Activated CD8-positive, alpha-beta T cell treated with anti-CD3 and anti-CD28 coated beads for 36 hours (primary cell): ENCODE results near the gene MAP3K13. TPM values are rescaled to one million over a fixed set of nuclear protein-coding genes. Genes with fewer than 3 reads are reported as not detected.

ENCODE experiments used
- ATAC-seq: fragments of 200-7000 bp; cut with Tn5 transposase; one replicate; pipeline ENCODE4 v1.10.0; 2021; ENCODE audit warnings: mild to moderate bottlenecking, moderate library complexity
- CTCF ChIA-PET: fragments of 350-600 bp; sonication (Branson Sonifier 250); formaldehyde crosslinking; loops from one replicate; lab custom pipeline; 2021; ENCODE audit warnings: antibody characterized with exemption; lab: Charles Lee
- POLR2A ChIA-PET: fragments of 350-600 bp; sonication (Branson Sonifier 250); formaldehyde crosslinking; loops from one replicate; lab custom pipeline; 2021; ENCODE audit warnings: antibody characterized with exemption; lab: Charles Lee
- DNase-seq: peaks from one replicate; pipeline ENCODE4 v3.0.0-alpha.2; 2020
- H3K27ac Mint-ChIP-seq: one replicate; pipeline ENCODE4 v1.8.0; 2021; ENCODE audit warnings: mild to moderate bottlenecking, mixed read lengths
- H3K27me3 Mint-ChIP-seq: one replicate; pipeline ENCODE4 v1.8.0; 2021; ENCODE audit warnings: mixed read lengths
- H3K36me3 Mint-ChIP-seq: one replicate; pipeline ENCODE4 v1.8.0; 2021; ENCODE audit warnings: low read depth, mixed read lengths
- H3K4me1 Mint-ChIP-seq: one replicate; pipeline ENCODE4 v1.8.0; 2021; ENCODE audit warnings: low read depth, mixed read lengths
- H3K4me3 Mint-ChIP-seq: one replicate; pipeline ENCODE4 v1.8.0; 2021; ENCODE audit warnings: mild to moderate bottlenecking, moderate library complexity, mixed read lengths
- H3K9me3 Mint-ChIP-seq: one replicate; pipeline ENCODE4 v1.8.0; 2021; ENCODE audit warnings: mixed read lengths
- CTCF ChIP-seq: fragments of 200-600 bp; IDR thresholded peaks from one replicate; pipeline ENCODE4 v1.8.0; 2022; ENCODE audit warnings: antibody characterized with exemption, mild to moderate bottlenecking
- intact Hi-C: fragments of 100-400 bp; cut with micrococcal nuclease; formaldehyde crosslinking; loops from one replicate; pipeline ENCODE4 v1.10.0; 2022
- total RNA-seq, 2 experiments: library from RNA; stranded (reverse); gene quantifications; one replicate each; pipeline ENCODE4 v1.2.3, GENCODE V29; 2021

Gene MAP3K13
- total RNA-seq, 2 experiments from 2014 or later: 8.9 to 10.2 TPM

GRCh38 chr3:185335799-185336198 is 27.1 kb upstream of the MAP3K13 start:
- Mint-ChIP-seq H3K4me1 (peaks cover 7% of the 10 kb centered on the region), H3K27me3 (no peaks in the 10 kb centered on the region)

GRCh38 chr3:185337231-185337816 is 25.6 kb upstream of the MAP3K13 start:
- peaks cover 3% of the 10 kb centered on the region for H3K4me1 Mint-ChIP-seq
- no peaks in the 10 kb centered on the region for H3K27me3 Mint-ChIP-seq
- H3K36me3 Mint-ChIP-seq: no peaks in the 10 kb centered on the region
- ATAC-seq (no peak), DNase-seq (no peak)
- H3K9me3 Mint-ChIP-seq: no peaks in the 10 kb centered on the region
- H3K27ac Mint-ChIP-seq: no peak overlapping the region
- H3K4me3 Mint-ChIP-seq: no peak overlapping the region
- POLR2A ChIA-PET: no interaction called here
- intact Hi-C loops: no loop called here
- no peak for TF ChIP-seq CTCF
- CTCF ChIA-PET: no interaction called here

More at GRCh38 chr3:185335799-185336198, 27.1 kb upstream of the MAP3K13 start:
- Mint-ChIP-seq H3K36me3 (no peaks in the 10 kb centered on the region), H3K9me3 (no peaks in the 10 kb centered on the region), H3K4me3 (no peak overlapping the region), H3K27ac (no peak overlapping the region)
- DNase-seq (no peak), ATAC-seq (no peak)
- ChIA-PET CTCF (no interaction called here), POLR2A (no interaction called here)
- intact Hi-C loops: no loop called here
- no peak for TF ChIP-seq CTCF

- no peak for ATAC-seq
- ChIA-PET CTCF (no interaction called here), POLR2A (no interaction called here)
- Mint-ChIP-seq H3K36me3 (no peaks in the 10 kb centered on the region), H3K4me3 (no peak overlapping the region), H3K27me3 (no peaks in the 10 kb centered on the region), H3K4me1 (peaks cover 5% of the 10 kb centered on the region), H3K27ac (no peak overlapping the region), H3K9me3 (no peaks in the 10 kb centered on the region)
- no peak for DNase-seq
- TF ChIP-seq CTCF: no peak
- intact Hi-C loops: no loop called here
Observed at GRCh38 chr3:185339945-185340344, 23.0 kb upstream of the MAP3K13 start.

GRCh38 chr3:185340751-185341150 is 22.2 kb upstream of the MAP3K13 start:
- DNase-seq (no peak), ATAC-seq (no peak)
- ChIA-PET CTCF (no interaction called here), POLR2A (no interaction called here)
- Mint-ChIP-seq H3K36me3 (no peaks in the 10 kb centered on the region), H3K4me3 (no peak overlapping the region), H3K4me1 (peaks cover 5% of the 10 kb centered on the region), H3K9me3 (no peaks in the 10 kb centered on the region), H3K27me3 (no peaks in the 10 kb centered on the region), H3K27ac (no peak overlapping the region)
- intact Hi-C loops: no loop called here
- no peak for TF ChIP-seq CTCF

- ChIA-PET CTCF (interaction anchor here (1.0 kb wide), 1 partner anchor 12 kb away, joined by 4 read pairs; no protein-coding TSS in a partner anchor), POLR2A (no interaction called here)
- Mint-ChIP-seq H3K36me3 (no peaks in the 10 kb centered on the region), H3K27ac (no peak overlapping the region), H3K4me3 (no peak overlapping the region), H3K27me3 (no peaks in the 10 kb centered on the region), H3K9me3 (no peaks in the 10 kb centered on the region), H3K4me1 (peaks cover 5% of the 10 kb centered on the region)
- no peak for TF ChIP-seq CTCF
- DNase-seq: no peak
- ATAC-seq: no peak
- intact Hi-C loops: no loop called here
Observed at GRCh38 chr3:185341616-185342458, 21.1 kb upstream of the MAP3K13 start.
